ENCODE data around the gene MAML2. TPM values are rescaled to one million over a fixed set of nuclear protein-coding genes. Genes with fewer than 3 reads are reported as not detected.

The MAML2 gene
- total and polyA plus RNA-seq, 4 donors: 3.8 to 41.8 (median 13.7) TPM

DNA sequence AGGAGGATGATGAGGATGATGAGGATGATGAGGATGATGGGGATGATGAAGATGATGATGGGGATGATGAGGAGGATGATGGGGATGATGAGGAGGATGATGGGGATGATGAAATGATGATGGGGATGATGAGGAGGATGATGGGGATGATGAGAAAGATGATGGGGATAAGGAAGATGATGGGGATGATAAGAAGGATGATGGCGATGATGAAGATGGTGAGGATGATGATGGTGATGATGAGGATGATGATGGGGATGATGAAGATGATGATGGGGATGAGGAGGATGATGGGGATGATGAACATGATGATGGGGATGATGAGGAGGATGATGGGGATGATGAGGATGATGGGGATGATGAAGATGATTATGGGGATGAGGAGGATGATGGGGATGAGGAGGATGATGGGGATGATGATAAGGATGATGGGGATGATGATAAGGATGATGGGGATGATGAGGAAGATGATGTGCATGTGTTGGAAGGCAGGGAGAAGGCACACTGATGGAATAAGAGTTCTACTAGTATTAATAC, 340.2 kb downstream of the MAML2 start:
- ATAC-seq (ENCODE audit: insufficient read depth, low FRiP score) (no peak), DNase-seq (no peak)
- Histone ChIP-seq H3K4me1 (ENCODE audit: control insufficient read depth in 5 of 5, insufficient read depth in 5 of 5, low read length in 5 of 5) (peaks cover 0 to 51% (median 17%) of the 10 kb centered on the region in 5 donors), H3K36me3 (ENCODE audit: control insufficient read depth in 4 of 4, insufficient read depth in 4 of 4, low read length in 4 of 4) (peaks cover 0 to 4% (median 0%) of the 10 kb centered on the region in 4 donors), H3K27me3 (ENCODE audit: control insufficient read depth in 3 of 3, insufficient read depth in 3 of 3, low read length in 2 of 3) (no peaks in the 10 kb centered on the region), H3K27ac (ENCODE audit: low read depth in 1 of 2, low read length in 1 of 2) (no peak overlapping the region), H3K4me3 (no peak overlapping the region), H3K9me3 (ENCODE audit: control insufficient read depth in 4 of 4, insufficient read depth in 3 of 4, low read length in 3 of 4) (no peaks in the 10 kb centered on the region), H3K9ac (ENCODE audit: insufficient read depth in 1 of 2, low read length in 2 of 2) (no peak overlapping the region)
- WGBS, 2 donors: 97 to 99% methylated on average over 1 of the region's 1 CpG
- TF ChIP-seq, protein P1, sequence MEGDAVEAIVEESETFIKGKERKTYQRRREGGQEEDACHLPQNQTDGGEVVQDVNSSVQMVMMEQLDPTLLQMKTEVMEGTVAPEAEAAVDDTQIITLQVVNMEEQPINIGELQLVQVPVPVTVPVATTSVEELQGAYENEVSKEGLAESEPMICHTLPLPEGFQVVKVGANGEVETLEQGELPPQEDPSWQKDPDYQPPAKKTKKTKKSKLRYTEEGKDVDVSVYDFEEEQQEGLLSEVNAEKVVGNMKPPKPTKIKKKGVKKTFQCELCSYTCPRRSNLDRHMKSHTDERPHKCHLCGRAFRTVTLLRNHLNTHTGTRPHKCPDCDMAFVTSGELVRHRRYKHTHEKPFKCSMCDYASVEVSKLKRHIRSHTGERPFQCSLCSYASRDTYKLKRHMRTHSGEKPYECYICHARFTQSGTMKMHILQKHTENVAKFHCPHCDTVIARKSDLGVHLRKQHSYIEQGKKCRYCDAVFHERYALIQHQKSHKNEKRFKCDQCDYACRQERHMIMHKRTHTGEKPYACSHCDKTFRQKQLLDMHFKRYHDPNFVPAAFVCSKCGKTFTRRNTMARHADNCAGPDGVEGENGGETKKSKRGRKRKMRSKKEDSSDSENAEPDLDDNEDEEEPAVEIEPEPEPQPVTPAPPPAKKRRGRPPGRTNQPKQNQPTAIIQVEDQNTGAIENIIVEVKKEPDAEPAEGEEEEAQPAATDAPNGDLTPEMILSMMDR (IDR thresholded peaks at IDR 0.05; ENCODE audit: control extremely low read depth, extremely low read depth): no peak

DNA sequence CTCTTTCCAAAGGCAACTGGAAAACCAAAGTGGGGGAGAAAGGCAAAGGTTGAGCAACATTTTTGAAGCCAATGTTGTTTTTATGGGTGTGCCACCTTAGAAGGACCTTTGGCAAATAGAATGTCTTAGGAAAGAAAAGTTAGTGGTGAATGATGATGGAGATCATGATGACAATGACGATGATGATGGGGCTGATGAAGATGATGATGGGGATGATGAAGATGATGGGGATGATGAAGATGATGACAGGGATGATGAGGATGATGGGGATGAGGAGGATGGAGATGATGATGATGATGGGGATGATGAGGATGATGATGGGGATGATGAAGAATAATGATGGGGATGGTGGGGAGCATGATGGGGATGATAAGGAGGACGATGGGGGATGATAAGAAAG, 340.7 kb downstream of the MAML2 start:
- no peaks in the 10 kb centered on the region for H3K27me3 ChIP-seq (ENCODE audit: control insufficient read depth in 3 of 3, insufficient read depth in 3 of 3, low read length in 2 of 3)
- H3K9me3 ChIP-seq (ENCODE audit: control insufficient read depth in 4 of 4, insufficient read depth in 3 of 4, low read length in 3 of 4): no peaks in the 10 kb centered on the region
- H3K4me1 ChIP-seq (ENCODE audit: control insufficient read depth in 5 of 5, insufficient read depth in 5 of 5, low read length in 5 of 5): peaks cover 0 to 54% (median 17%) of the 10 kb centered on the region in 5 donors
- DNase-seq (no peak), ATAC-seq (ENCODE audit: insufficient read depth, low FRiP score) (no peak)
- peaks cover 0 to 4% (median 0%) of the 10 kb centered on the region in 4 donors for H3K36me3 ChIP-seq (ENCODE audit: control insufficient read depth in 4 of 4, insufficient read depth in 4 of 4, low read length in 4 of 4)
- no peak overlapping the region for H3K9ac ChIP-seq (ENCODE audit: insufficient read depth in 1 of 2, low read length in 2 of 2)
- no peak overlapping the region for H3K27ac ChIP-seq (ENCODE audit: low read depth in 1 of 2, low read length in 1 of 2)
- WGBS, 2 donors: 96 to 100% methylated on average over 2 of the region's 2 CpGs
- TF ChIP-seq, protein P1 (IDR thresholded peaks at IDR 0.05; ENCODE audit: control extremely low read depth, extremely low read depth): no peak
- no peak overlapping the region for H3K4me3 ChIP-seq

DNA sequence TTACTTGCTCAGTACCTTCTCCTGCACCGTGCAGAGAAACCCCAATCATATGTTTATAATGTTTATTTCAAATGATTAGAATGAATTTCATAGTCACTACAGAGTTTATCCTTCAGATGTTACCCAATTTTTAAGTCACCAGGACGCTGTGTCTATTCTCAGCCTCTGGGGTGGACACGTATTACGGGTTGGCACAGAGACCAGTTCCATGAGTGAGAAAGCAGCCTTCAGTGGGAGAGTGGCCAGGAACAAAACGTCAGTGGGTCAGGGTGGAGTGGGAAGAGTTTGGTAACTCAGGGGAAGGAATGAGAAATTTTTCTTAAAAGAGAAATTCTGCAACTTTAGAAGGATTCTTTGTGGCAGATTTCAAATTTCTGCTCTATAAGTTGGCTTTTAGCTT, 342.0 kb downstream of the MAML2 start:
- Histone ChIP-seq H3K4me3 (no peak overlapping the region), H3K4me1 (ENCODE audit: control insufficient read depth in 5 of 5, insufficient read depth in 5 of 5, low read length in 5 of 5) (peaks cover 0 to 67% (median 17%) of the 10 kb centered on the region in 5 donors), H3K9ac (ENCODE audit: insufficient read depth in 1 of 2, low read length in 2 of 2) (peak overlapping the region in 1 of 2 donors; percentile 73), H3K36me3 (ENCODE audit: control insufficient read depth in 4 of 4, insufficient read depth in 4 of 4, low read length in 4 of 4) (peaks cover 0 to 4% (median 0%) of the 10 kb centered on the region in 4 donors), H3K27me3 (ENCODE audit: control insufficient read depth in 3 of 3, insufficient read depth in 3 of 3, low read length in 2 of 3) (no peaks in the 10 kb centered on the region), H3K27ac (ENCODE audit: low read depth in 1 of 2, low read length in 1 of 2) (peak overlapping the region in 1 of 2 donors; percentile 70), H3K9me3 (ENCODE audit: control insufficient read depth in 4 of 4, insufficient read depth in 3 of 4, low read length in 3 of 4) (no peaks in the 10 kb centered on the region)
- TF ChIP-seq, protein P1 (IDR thresholded peaks at IDR 0.05; ENCODE audit: control extremely low read depth, extremely low read depth): no peak
- DNase-seq (peak; percentile 83 to 95 (median 91)), ATAC-seq (ENCODE audit: insufficient read depth, low FRiP score) (peak; percentile 66)
- WGBS, 2 donors: 55 to 81% methylated on average over 5 of the region's 5 CpGs
